HS-5 (cell line): ENCODE results near the gene PTPRJ.

ENCODE experiments used
- DNase-seq: peaks from one replicate; pipeline ENCODE4 v3.0.0-alpha.2; 2012; ENCODE audit warnings: low read depth

PTPRJ gene

GRCh38 chr11:47969401-47969800 lies 11.0 kb upstream of the PTPRJ start:
- no peak for DNase-seq

GRCh38 chr11:47971501-47971900 lies 8.9 kb upstream of the PTPRJ start:
- no peak for DNase-seq

- DNase-seq: no peak
Measured at GRCh38 chr11:47973173-47973572, 7.2 kb upstream of the PTPRJ start.

GRCh38 chr11:47976931-47977330 lies 3.4 kb upstream of the PTPRJ start:
- no peak for DNase-seq

GRCh38 chr11:47977623-47978022 lies 2.7 kb upstream of the PTPRJ start:
- DNase-seq: no peak

- no peak for DNase-seq
Measured at GRCh38 chr11:47979378-47980087, 826 bp upstream of the PTPRJ start.

- no peak for DNase-seq
Measured at GRCh38 chr11:47980907-47981621, 705 bp downstream of the PTPRJ start.

- no peak for DNase-seq
Measured at GRCh38 chr11:47981667-47982404, 1.5 kb downstream of the PTPRJ start.

- no peak for DNase-seq
Measured at GRCh38 chr11:47982616-47983015, 2.3 kb downstream of the PTPRJ start.

GRCh38 chr11:47983464-47984397 lies 3.4 kb downstream of the PTPRJ start:
- peak; percentile 39 for DNase-seq

- no peak for DNase-seq
Measured at GRCh38 chr11:47986219-47986618, 5.9 kb downstream of the PTPRJ start.

GRCh38 chr11:47986742-47987141 lies 6.4 kb downstream of the PTPRJ start:
- DNase-seq: no peak

GRCh38 chr11:47987310-47987709 lies 7.0 kb downstream of the PTPRJ start:
- DNase-seq: no peak

GRCh38 chr11:47987781-47988180 lies 7.4 kb downstream of the PTPRJ start:
- no peak for DNase-seq

- no peak for DNase-seq
Measured at GRCh38 chr11:47989779-47990178, 9.4 kb downstream of the PTPRJ start.

GRCh38 chr11:47991266-47991830 lies 11.0 kb downstream of the PTPRJ start:
- no peak for DNase-seq

GRCh38 chr11:47991894-47992293 lies 11.5 kb downstream of the PTPRJ start:
- no peak for DNase-seq

GRCh38 chr11:47992959-47993820 lies 12.8 kb downstream of the PTPRJ start:
- DNase-seq: peak; percentile 64

- DNase-seq: no peak
Measured at GRCh38 chr11:47994417-47994816, 14.1 kb downstream of the PTPRJ start.

GRCh38 chr11:47995360-47995769 lies 15.0 kb downstream of the PTPRJ start:
- no peak for DNase-seq
